Activated naive CD4-positive, alpha-beta T cell treated with anti-CD3 and anti-CD28 coated beads, Interleukin-2, amount 50 U/mL, for 24 hours (primary cell): ENCODE data around the gene OR1D5.
"Not testable (repeated sequence)": the region's sequence is repeated elsewhere in the genome, so short reads cannot be mapped to it uniquely, and the experiment has no call there.

Experiments
- H3K27ac Mint-ChIP-seq: one replicate; pipeline ENCODE4 v1.8.0; 2021; ENCODE audit warnings: mild to moderate bottlenecking, mixed read lengths
- H3K27me3 Mint-ChIP-seq: one replicate; pipeline ENCODE4 v1.8.0; 2021; ENCODE audit warnings: mixed read lengths
- H3K36me3 Mint-ChIP-seq: one replicate; pipeline ENCODE4 v1.8.0; 2021; ENCODE audit warnings: mixed read lengths
- H3K4me1 Mint-ChIP-seq: one replicate; pipeline ENCODE4 v1.8.0; 2021; ENCODE audit warnings: mixed read lengths
- H3K4me3 Mint-ChIP-seq: one replicate; pipeline ENCODE4 v1.8.0; 2021; ENCODE audit warnings: mild to moderate bottlenecking, mixed read lengths
- H3K9me3 Mint-ChIP-seq: one replicate; pipeline ENCODE4 v1.8.0; 2021; ENCODE audit warnings: mixed read lengths

Gene OR1D5

DNA sequence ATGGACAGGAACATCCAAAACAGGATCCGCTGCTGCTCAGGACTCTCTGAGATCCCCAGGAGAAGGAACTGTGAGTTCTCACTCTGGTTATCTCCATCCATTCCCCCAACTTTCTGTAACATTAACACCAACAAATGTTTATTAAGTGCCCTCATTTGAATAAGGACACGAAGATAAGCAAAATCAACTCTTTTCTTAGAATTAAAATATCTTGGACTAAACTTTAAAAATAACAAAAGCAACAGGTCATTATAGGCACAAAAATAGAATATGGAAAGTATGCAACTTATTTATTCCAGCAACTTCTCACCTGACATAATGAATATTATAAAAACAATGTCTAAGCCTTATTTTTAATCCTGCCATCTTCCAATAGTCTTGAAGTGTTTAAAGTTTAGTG, at the start of gene OR1D5:
Gene OR1D5, minus strand, starts transcription at position 101 of the 400 bp plus-strand sequence. Its CDS starts 0 bp downstream, at position 101.
- H3K4me1 Mint-ChIP-seq, H3K27me3 Mint-ChIP-seq, H3K36me3 Mint-ChIP-seq, H3K4me3 Mint-ChIP-seq, H3K9me3 Mint-ChIP-seq, H3K27ac Mint-ChIP-seq: not testable (repeated sequence)

- no peaks in the 10 kb centered on the region for H3K4me1 Mint-ChIP-seq
- H3K27ac Mint-ChIP-seq: no peak within 1 kb of the TSS
- H3K4me3 Mint-ChIP-seq: no peak within 1 kb of the TSS
- peaks cover 4% of the 10 kb centered on the region for H3K36me3 Mint-ChIP-seq
- H3K9me3 Mint-ChIP-seq: peaks cover 19% of the 10 kb centered on the region
- H3K27me3 Mint-ChIP-seq: peaks cover 15% of the 10 kb centered on the region
Observed at GRCh38 chr17:3104322-3104721, 40.9 kb upstream of the OR1D5 start, which contains the start of gene OR1D2. TSS of gene OR1D2 (minus strand) at chr17:3104422. CDS start at chr17:3092996, 11,426 bp downstream.

DNA sequence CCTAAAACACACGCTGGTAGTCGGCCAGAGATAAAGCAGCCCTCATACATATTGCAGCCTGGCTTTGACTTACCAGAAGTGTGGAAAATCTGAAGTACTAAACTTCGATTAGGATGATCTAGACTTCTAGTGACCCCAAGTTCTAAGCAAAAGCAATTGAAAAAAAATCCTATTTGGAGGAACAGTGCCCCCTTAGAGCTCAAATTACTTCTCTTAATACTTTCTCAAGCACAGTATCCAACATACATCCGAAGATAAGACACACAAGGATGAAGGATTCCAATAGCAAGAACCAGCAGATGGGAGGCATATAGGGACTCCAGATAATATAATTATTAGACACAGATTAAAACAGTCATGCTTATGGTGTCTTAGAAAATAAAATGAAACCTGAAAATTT, 10.4 kb upstream of the OR1D5 start:
- not testable (repeated sequence) for H3K9me3 Mint-ChIP-seq, H3K36me3 Mint-ChIP-seq, H3K27me3 Mint-ChIP-seq, H3K4me3 Mint-ChIP-seq, H3K27ac Mint-ChIP-seq, H3K4me1 Mint-ChIP-seq

DNA sequence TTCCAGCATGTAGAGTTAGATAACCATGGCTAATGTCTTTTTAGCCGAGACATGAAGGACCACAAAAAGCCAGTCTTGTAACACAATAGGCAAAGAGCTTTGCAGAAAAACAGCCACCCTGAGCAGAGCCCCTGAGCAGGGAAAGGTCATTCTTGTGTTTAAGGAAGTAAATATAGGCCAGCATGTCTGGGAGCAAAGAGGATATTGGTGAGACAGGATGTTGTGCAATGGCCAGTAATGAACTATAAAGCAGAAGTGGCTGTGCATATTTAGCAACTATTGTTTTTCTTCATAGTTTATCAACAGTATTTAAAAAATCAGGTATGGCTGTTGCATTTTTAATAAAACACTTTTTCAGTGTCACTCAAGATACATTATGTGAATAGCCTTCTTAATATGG, 1.8 kb upstream of the OR1D5 start:
- not testable (repeated sequence) for H3K36me3 Mint-ChIP-seq, H3K9me3 Mint-ChIP-seq, H3K4me3 Mint-ChIP-seq, H3K4me1 Mint-ChIP-seq, H3K27me3 Mint-ChIP-seq, H3K27ac Mint-ChIP-seq

DNA sequence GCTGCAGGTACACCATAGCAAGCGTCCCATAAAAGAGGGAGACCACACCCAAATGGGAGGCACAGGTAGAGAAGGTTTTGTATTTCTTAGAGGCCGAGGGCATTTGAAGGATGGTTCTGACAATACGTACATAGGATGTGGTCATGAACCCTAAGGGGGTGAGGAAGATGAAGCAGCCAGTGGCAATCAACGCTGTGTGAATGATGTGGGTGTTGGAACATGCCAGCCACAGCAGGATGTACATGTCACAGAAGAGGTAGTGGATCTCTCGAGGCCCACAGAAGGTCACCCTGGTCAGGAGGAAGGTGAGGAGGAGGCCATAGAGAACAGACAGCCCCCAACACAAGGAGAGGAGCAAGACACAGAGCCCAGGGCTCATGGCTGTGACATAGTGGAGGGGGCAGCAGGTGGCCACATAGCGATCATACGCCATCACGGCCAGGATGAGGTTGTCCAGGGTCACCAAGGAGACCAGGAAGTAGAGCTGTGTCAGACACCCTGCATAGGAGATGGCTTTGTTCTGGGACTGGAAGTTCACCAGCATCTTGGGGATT, 506 bp downstream of the OR1D5 start:
- not testable (repeated sequence) for H3K27ac Mint-ChIP-seq, H3K4me3 Mint-ChIP-seq, H3K27me3 Mint-ChIP-seq, H3K4me1 Mint-ChIP-seq, H3K36me3 Mint-ChIP-seq, H3K9me3 Mint-ChIP-seq

GRCh38 chr17:3054868-3055267, 8.5 kb downstream of the OR1D5 start:
- H3K4me1 Mint-ChIP-seq, H3K9me3 Mint-ChIP-seq, H3K27me3 Mint-ChIP-seq, H3K27ac Mint-ChIP-seq, H3K36me3 Mint-ChIP-seq, H3K4me3 Mint-ChIP-seq: not testable (repeated sequence)

DNA sequence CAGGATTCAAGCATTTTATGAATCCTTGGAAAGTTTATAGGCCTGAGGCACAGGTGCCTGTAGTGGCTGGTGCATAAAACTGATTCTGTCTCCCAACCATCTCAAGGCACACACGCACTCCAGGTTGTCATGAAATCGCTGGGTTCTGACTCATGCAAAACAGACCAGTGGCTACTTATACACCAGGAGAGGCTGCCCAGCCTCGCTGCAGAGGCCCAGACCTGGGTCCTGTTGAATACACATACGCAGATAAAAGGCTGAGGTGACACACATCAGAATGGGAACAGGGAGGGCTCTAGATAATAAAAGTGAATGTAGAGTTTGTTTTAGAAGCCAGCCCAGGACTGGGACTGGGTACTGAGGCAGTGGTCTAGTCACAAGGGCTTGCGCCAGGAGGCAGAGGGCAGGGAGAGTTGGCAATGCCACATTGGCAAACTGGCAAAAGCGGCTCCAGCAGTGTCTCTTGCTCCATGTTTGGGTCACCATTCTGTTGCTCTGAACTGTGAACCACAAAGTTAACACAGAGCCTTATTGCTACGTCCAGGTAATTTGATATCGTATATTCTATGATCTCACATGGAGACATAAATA, 13.6 kb downstream of the OR1D5 start:
- Mint-ChIP-seq H3K36me3 (no peaks in the 10 kb centered on the region), H3K27ac (no peak overlapping the region), H3K4me1 (peaks cover 3% of the 10 kb centered on the region), H3K9me3 (no peaks in the 10 kb centered on the region), H3K4me3 (peak overlapping the region; percentile 95), H3K27me3 (peaks cover 1% of the 10 kb centered on the region)

DNA sequence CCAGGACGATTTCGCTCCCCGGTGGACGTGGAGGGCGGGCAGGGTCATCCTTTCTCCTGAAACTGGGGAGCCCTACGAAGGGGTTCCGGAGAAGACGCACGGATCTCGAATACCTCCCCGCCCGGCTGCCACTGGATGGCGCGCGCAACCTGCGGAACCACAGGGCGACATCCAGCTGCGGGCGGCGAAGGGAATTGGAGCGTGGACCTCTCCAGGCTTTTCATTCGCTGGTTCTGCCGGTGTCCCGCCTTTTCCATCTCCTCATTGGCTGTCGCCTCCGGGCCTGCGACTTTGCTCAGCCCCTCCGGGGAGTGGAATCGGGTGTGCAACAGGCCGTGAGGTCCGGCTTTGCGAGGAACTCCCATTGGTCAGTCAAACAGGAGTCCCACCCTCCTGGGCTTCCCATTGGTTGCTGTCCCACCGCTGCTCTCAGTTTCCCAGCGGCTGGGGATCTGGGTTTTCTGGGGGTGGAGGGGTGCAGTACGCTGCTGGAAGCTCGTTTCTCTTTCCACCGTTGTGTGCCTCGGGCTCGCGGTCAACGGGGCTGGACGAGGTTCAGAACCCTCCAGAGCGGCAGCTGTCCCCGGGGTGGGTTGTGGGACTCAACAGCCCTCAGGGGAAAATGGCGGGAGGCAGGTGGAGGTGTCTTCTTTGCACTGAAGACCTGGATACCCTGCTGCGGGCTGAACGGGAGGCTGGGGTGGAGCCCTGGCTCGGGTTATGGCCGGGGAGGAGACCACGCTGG, 14.5 kb downstream of the OR1D5 start:
- Mint-ChIP-seq H3K27me3 (peaks cover 1% of the 10 kb centered on the region), H3K27ac (peak overlapping the region; percentile 80), H3K36me3 (no peaks in the 10 kb centered on the region), H3K4me3 (peak overlapping the region; percentile 95), H3K4me1 (peaks cover 3% of the 10 kb centered on the region), H3K9me3 (peaks cover 3% of the 10 kb centered on the region)

- H3K36me3 Mint-ChIP-seq: peaks cover 3% of the 10 kb centered on the region
- H3K27ac Mint-ChIP-seq: no peak overlapping the region
Observed at GRCh38 chr17:3046753-3047152, 16.7 kb downstream of the OR1D5 start.

GRCh38 chr17:3043737-3044365, 19.6 kb downstream of the OR1D5 start:
- H3K36me3 Mint-ChIP-seq: peaks cover 3% of the 10 kb centered on the region
- no peak overlapping the region for H3K4me3 Mint-ChIP-seq
- H3K27ac Mint-ChIP-seq: no peak overlapping the region
- H3K4me1 Mint-ChIP-seq: peaks cover 4% of the 10 kb centered on the region
- peaks cover 3% of the 10 kb centered on the region for H3K9me3 Mint-ChIP-seq
- peaks cover 3% of the 10 kb centered on the region for H3K27me3 Mint-ChIP-seq

More at GRCh38 chr17:3046753-3047152, 16.7 kb downstream of the OR1D5 start:
- H3K9me3 Mint-ChIP-seq: peaks cover 3% of the 10 kb centered on the region
- H3K4me3 Mint-ChIP-seq: no peak overlapping the region
- H3K4me1 Mint-ChIP-seq: peaks cover 3% of the 10 kb centered on the region
- H3K27me3 Mint-ChIP-seq: peaks cover 1% of the 10 kb centered on the region

- H3K27me3 Mint-ChIP-seq: peaks cover 2% of the 10 kb centered on the region
- H3K4me1 Mint-ChIP-seq: peaks cover 5% of the 10 kb centered on the region
- no peak overlapping the region for H3K4me3 Mint-ChIP-seq
- H3K9me3 Mint-ChIP-seq: peaks cover 3% of the 10 kb centered on the region
- peaks cover 3% of the 10 kb centered on the region for H3K36me3 Mint-ChIP-seq
- no peak overlapping the region for H3K27ac Mint-ChIP-seq
Observed at GRCh38 chr17:3040882-3041281, 22.5 kb downstream of the OR1D5 start.

GRCh38 chr17:3039736-3040135, 23.7 kb downstream of the OR1D5 start:
- Mint-ChIP-seq H3K4me1 (peaks cover 5% of the 10 kb centered on the region), H3K27ac (no peak overlapping the region), H3K27me3 (peaks cover 2% of the 10 kb centered on the region), H3K4me3 (no peak overlapping the region), H3K9me3 (peaks cover 3% of the 10 kb centered on the region), H3K36me3 (peaks cover 3% of the 10 kb centered on the region)

DNA sequence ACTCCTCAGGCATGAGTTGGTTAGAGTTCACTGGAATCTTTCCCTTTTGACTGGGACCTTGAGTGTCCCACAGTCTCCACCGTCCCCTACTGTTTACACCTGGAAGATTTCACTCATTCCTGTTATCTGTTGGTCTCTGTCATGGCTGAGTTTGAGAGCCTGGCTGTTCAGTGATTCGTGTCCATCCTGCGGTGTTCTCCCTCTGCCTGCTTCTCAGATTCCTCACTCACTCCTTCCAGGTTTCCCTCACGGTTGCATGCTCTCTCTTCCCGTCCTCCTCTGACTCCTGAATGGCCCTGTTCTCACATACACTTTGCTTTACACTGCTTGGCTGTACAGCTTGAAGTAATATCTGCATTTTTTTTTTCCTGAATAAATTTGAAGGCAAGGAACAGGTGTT, 24.5 kb downstream of the OR1D5 start:
- Mint-ChIP-seq H3K4me1 (peaks cover 5% of the 10 kb centered on the region), H3K27me3 (peaks cover 2% of the 10 kb centered on the region), H3K27ac (no peak overlapping the region), H3K4me3 (no peak overlapping the region), H3K36me3 (peaks cover 3% of the 10 kb centered on the region), H3K9me3 (no peaks in the 10 kb centered on the region)

- Mint-ChIP-seq H3K27ac (no peak overlapping the region), H3K4me3 (no peak overlapping the region), H3K27me3 (peaks cover 2% of the 10 kb centered on the region), H3K36me3 (peaks cover 2% of the 10 kb centered on the region), H3K4me1 (peaks cover 5% of the 10 kb centered on the region), H3K9me3 (no peaks in the 10 kb centered on the region)
Observed at GRCh38 chr17:3037259-3037658, 26.1 kb downstream of the OR1D5 start.

- Mint-ChIP-seq H3K9me3 (no peaks in the 10 kb centered on the region), H3K4me1 (peaks cover 5% of the 10 kb centered on the region), H3K36me3 (no peaks in the 10 kb centered on the region), H3K27me3 (peaks cover 2% of the 10 kb centered on the region), H3K4me3 (no peak overlapping the region), H3K27ac (no peak overlapping the region)
Observed at GRCh38 chr17:3036800-3037199, 26.6 kb downstream of the OR1D5 start.

GRCh38 chr17:3035968-3036280, 27.5 kb downstream of the OR1D5 start:
- H3K9me3 Mint-ChIP-seq: no peaks in the 10 kb centered on the region
- no peak overlapping the region for H3K27ac Mint-ChIP-seq
- H3K4me1 Mint-ChIP-seq: peaks cover 5% of the 10 kb centered on the region

More at GRCh38 chr17:3035968-3036280, 27.5 kb downstream of the OR1D5 start:
- H3K36me3 Mint-ChIP-seq: no peaks in the 10 kb centered on the region
- H3K4me3 Mint-ChIP-seq: no peak overlapping the region
- H3K27me3 Mint-ChIP-seq: no peaks in the 10 kb centered on the region
